ENCODE results near the gene MRPL2. TPM values are rescaled to one million over a fixed set of nuclear protein-coding genes. Genes with fewer than 3 reads are reported as not detected.
A peak's percentile ranks its signal among the peaks of the same experiment; 100 is the strongest.

MRPL2 gene
- total RNA-seq, 1 experiment from 2014 or later, result 123 TPM

- no TSS peak for BruUV-seq (replicated peaks)
Observed at GRCh38 chr6:43055966-43056365, 3.3 kb downstream of the MRPL2 start.

GRCh38 chr6:43054206-43054943 lies 4.9 kb downstream of the MRPL2 start:
- H3K9me3 ChIP-seq, result no peaks in the 10 kb centered on the region
- H3K4me1 ChIP-seq, result peaks cover 26% of the 10 kb centered on the region
- no peaks in the 10 kb centered on the region; the same call in 1 of the 2 replicates for H3K36me3 ChIP-seq (ENCODE audit: control insufficient read depth, insufficient read depth, low read length)
- H3K4me1 Mint-ChIP-seq (ENCODE audit: low read depth, unreplicated experiment), result peaks cover 37% of the 10 kb centered on the region
- intact Hi-C loops (cut with micrococcal nuclease; ENCODE audit: unreplicated experiment), result loop anchor here (5.0 kb wide), 1 partner anchor 152 kb away; no protein-coding TSS in a partner anchor
- H3K36me3 Mint-ChIP-seq (ENCODE audit: insufficient read depth, unreplicated experiment), result peaks cover 83% of the 10 kb centered on the region
- ChIA-PET POLR2A (interaction anchor here (0.6 to 1.1 kb wide), 9 partner anchors 21 to 163 kb away, joined by 3 to 12 read pairs (median 4); partner anchors contain the start of genes CNPY3, KLHDC3, MEA1 and PEX6), CTCF (interaction anchor here (0.7 to 1.0 kb wide), 3 partner anchors 42 to 114 kb away, joined by 3 to 5 read pairs (median 4); no protein-coding TSS in a partner anchor)
- H3K4me3 Mint-ChIP-seq (ENCODE audit: unreplicated experiment), result peak overlapping the region; percentile 100
- no peak for TF ChIP-seq CTCF (IDR thresholded peaks at IDR 0.05; ENCODE audit: insufficient read depth in 1 of 2, low read depth in 1 of 2, low read length in 1 of 2, severe bottlenecking in 1 of 2, unreplicated experiment in 1 of 2)
- H3K27ac Mint-ChIP-seq (ENCODE audit: unreplicated experiment), result peak overlapping the region; percentile 97
- no peaks in the 10 kb centered on the region for H3K27me3 Mint-ChIP-seq (ENCODE audit: insufficient read depth, unreplicated experiment)
- BruUV-seq (replicated peaks), result TSS peak; percentile 97
- H3K27me3 ChIP-seq (replicated peaks; ENCODE audit: control insufficient read depth, insufficient read depth, low read length), result no peaks in the 10 kb centered on the region
- no peaks in the 10 kb centered on the region for H3K9me3 Mint-ChIP-seq (ENCODE audit: unreplicated experiment)
- no peak for DNase-seq
- peak overlapping the region; percentile 71 for H3K4me3 ChIP-seq (ENCODE audit: low read depth, low read length)

More at GRCh38 chr6:43055966-43056365, 3.3 kb downstream of the MRPL2 start:
- no peaks in the 10 kb centered on the region for H3K27me3 ChIP-seq (replicated peaks; ENCODE audit: control insufficient read depth, insufficient read depth, low read length)
- no peaks in the 10 kb centered on the region for H3K27me3 Mint-ChIP-seq (ENCODE audit: insufficient read depth, unreplicated experiment)
- POLR2A ChIA-PET, result interaction anchor here (0.5 to 0.7 kb wide), 2 partner anchors 127 to 1143 kb away, joined by 3 read pairs; partner anchors contain the start of gene CNPY3
- H3K4me1 ChIP-seq, result peaks cover 31% of the 10 kb centered on the region
- intact Hi-C loops (cut with micrococcal nuclease; ENCODE audit: unreplicated experiment), result no loop called here
- peaks cover 39% of the 10 kb centered on the region for H3K4me1 Mint-ChIP-seq (ENCODE audit: low read depth, unreplicated experiment)
- H3K4me3 Mint-ChIP-seq (ENCODE audit: unreplicated experiment), result peak overlapping the region; percentile 7
- CTCF ChIA-PET, result no interaction called here
- TF ChIP-seq CTCF (IDR thresholded peaks at IDR 0.05; ENCODE audit: insufficient read depth in 1 of 2, low read depth in 1 of 2, low read length in 1 of 2, severe bottlenecking in 1 of 2, unreplicated experiment in 1 of 2), result no peak
- no peak overlapping the region for H3K4me3 ChIP-seq (ENCODE audit: low read depth, low read length)
- peaks cover 69% of the 10 kb centered on the region for H3K36me3 Mint-ChIP-seq (ENCODE audit: insufficient read depth, unreplicated experiment)
- peak overlapping the region; percentile 60 for H3K27ac Mint-ChIP-seq (ENCODE audit: unreplicated experiment)
- H3K9me3 ChIP-seq, result no peaks in the 10 kb centered on the region
- no peaks in the 10 kb centered on the region for H3K36me3 ChIP-seq (ENCODE audit: control insufficient read depth, insufficient read depth, low read length)
- H3K9me3 Mint-ChIP-seq (ENCODE audit: unreplicated experiment), result no peaks in the 10 kb centered on the region
- DNase-seq, result no peak

- Mint-ChIP-seq H3K4me1 (ENCODE audit: low read depth, unreplicated experiment) (peaks cover 37% of the 10 kb centered on the region), H3K27ac (ENCODE audit: unreplicated experiment) (peak within 1 kb of the TSS; percentile 97), H3K9me3 (ENCODE audit: unreplicated experiment) (no peaks in the 10 kb centered on the region), H3K36me3 (ENCODE audit: insufficient read depth, unreplicated experiment) (peaks cover 81% of the 10 kb centered on the region), H3K4me3 (ENCODE audit: unreplicated experiment) (peak within 1 kb of the TSS; percentile 100), H3K27me3 (ENCODE audit: insufficient read depth, unreplicated experiment) (no peaks in the 10 kb centered on the region)
- no peak for TF ChIP-seq CTCF (IDR thresholded peaks at IDR 0.05; ENCODE audit: insufficient read depth in 1 of 2, low read depth in 1 of 2, low read length in 1 of 2, severe bottlenecking in 1 of 2, unreplicated experiment in 1 of 2)
- ChIA-PET CTCF (interaction anchor here (0.7 to 1.0 kb wide), 3 partner anchors 41 to 114 kb away, joined by 3 to 5 read pairs (median 4); no protein-coding TSS in a partner anchor), POLR2A (interaction anchor here (0.6 to 1.1 kb wide), 9 partner anchors 22 to 163 kb away, joined by 3 to 12 read pairs (median 4); partner anchors contain the start of genes CNPY3, KLHDC3, MEA1 and PEX6)
- BruUV-seq (replicated peaks), result no TSS peak
- DNase-seq, result peak; percentile 93
- Histone ChIP-seq H3K4me1 (peaks cover 25% of the 10 kb centered on the region), H3K9me3 (no peaks in the 10 kb centered on the region), H3K36me3 (ENCODE audit: control insufficient read depth, insufficient read depth, low read length) (peaks cover 2% of the 10 kb centered on the region; the same call in 1 of the 2 replicates), H3K4me3 (ENCODE audit: low read depth, low read length) (peak within 1 kb of the TSS; percentile 71), H3K27me3 (replicated peaks; ENCODE audit: control insufficient read depth, insufficient read depth, low read length) (no peaks in the 10 kb centered on the region)
- intact Hi-C loops (cut with micrococcal nuclease; ENCODE audit: unreplicated experiment), result loop anchor here (5.0 kb wide), 1 partner anchor 151 kb away; no protein-coding TSS in a partner anchor
Observed at GRCh38 chr6:43053545-43054205, 5.6 kb downstream of the MRPL2 start, which contains the start of gene CUL7. TSS of gene CUL7 (minus strand) at chr6:43053851. CDS start at chr6:43052788, 1,063 bp downstream.

All from Caco-2 (cell line).